HG03066 (cell line): ENCODE measurements around the gene KCNE5.
"Not testable (repeated sequence)": the region's sequence is repeated elsewhere in the genome, so short reads cannot be mapped to it uniquely, and the experiment has no call there.

Source experiments
- ATAC-seq: cut with Tn5 transposase; IDR thresholded peaks from one replicate; pipeline ENCODE4 v1.9.1; 2021; ENCODE audit warnings: low read depth; ENCODE audit not compliant: unreplicated experiment

KCNE5 gene

DNA sequence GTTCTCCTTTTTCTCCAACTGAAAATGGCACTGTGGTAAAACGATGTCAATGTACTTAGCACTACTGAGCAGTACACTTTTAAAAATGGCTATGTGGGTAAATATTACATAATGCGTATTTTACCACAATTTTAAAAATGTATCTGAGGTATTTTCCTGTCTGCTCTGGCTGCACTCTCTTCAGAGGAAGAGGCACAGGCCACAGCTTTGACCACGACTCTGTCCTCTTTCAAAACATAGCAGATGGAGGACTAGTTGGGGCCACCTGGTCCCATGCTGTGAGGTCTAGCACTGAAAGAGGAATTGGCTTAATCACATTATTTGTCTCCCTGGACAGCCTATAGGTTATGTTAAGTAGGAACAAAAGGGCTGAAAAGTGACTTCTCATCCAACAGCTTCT, 5.2 kb downstream of the KCNE5 start:
- no peak for ATAC-seq

DNA sequence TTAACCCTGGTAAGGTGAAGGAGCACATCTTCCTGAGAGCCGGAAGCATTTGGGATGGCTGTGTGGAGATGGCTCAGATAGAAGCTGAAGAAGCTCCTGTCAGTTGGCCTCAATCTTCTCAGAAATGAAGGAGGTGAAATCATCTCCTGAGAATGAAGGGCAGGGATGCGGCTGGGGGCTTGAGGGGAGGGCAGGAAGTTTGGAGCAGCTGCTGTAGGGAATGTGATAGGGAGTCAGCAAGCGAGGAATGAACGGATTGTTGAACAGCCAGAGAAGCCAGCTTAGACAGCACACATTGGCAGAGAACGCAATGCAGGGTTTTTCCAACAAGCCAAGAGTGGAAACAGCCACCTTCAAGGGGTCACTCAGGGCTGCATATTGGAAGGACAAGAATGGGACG, 10.0 kb downstream of the KCNE5 start:
- no peak for ATAC-seq

DNA sequence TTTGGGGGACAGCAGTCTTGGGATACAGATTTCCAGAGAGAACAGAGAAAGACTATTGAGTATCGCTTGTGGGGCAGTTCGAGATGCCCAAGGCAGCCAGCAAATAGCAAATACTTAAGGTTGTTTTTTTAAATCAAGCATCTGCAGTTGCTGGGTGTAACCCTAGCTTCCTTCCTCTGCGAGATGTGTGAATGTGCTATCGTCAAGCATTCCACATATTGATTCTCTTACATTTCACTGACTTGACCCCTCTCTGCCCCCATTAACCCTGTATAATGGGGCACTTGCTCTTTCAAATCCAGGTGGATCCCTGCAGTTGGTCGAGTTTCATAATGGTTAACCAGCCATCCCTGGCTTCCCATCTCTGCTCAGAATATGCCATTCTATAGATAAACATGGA, 23.5 kb downstream of the KCNE5 start:
- no peak for ATAC-seq

DNA sequence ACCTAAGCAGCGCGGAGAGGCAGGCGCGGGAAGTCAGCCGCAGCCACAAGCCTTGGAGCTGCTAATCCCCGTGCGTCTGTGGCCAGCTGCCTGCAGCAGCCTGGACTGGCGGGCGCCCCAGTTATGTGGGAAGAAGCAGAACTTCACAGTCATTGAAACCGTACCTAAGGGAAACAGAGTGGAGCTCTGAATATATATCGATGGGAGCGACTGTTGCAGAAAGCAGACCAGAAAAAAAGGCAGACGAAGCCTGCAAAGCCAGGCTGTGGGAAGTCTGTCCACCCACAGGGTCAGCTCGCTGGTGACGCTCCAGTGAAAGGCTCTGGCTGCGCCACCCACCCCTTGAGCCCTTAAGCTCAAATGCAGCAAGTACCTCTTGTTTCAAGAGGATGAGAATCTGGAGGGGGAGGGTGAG, 24.7 kb downstream of the KCNE5 start:
- ATAC-seq: no peak

DNA sequence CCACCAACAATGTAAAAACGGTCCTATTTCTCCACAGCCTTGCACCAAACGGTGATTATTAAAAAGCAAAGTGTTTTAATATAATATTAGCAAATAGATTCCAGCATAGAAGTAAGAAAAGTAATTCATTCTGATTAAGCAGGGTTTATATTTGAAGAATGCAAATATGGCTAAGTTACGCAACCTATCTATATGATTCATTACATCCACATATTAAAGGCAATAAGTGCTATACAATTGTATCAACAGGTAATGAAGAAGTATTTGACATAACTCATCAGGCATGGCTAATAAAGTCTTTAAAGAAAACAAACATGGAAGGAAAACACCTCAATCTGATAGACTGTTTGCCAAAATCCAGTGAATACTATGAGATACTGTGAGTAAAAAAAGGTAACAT, 29.0 kb downstream of the KCNE5 start:
- no peak for ATAC-seq

DNA sequence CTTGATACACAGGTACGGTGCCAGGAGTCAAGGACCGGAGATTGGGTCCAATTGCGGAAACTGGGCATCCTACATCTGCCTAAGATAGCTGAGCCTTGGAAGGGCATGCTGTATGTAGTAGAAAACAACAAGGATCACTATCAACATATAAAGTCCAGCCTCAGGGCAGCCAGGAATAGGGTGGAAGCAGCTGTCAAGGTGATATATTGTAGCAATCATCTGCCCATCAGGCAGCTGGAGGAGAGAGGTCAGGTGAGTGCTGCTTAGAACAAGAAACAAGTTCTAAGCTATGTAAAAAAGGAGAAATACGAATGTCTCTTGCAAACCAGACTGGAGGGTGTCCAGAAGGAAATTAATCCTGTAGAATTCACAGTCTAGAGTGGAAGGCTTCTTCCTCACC, 34.8 kb downstream of the KCNE5 start:
- ATAC-seq: no peak

DNA sequence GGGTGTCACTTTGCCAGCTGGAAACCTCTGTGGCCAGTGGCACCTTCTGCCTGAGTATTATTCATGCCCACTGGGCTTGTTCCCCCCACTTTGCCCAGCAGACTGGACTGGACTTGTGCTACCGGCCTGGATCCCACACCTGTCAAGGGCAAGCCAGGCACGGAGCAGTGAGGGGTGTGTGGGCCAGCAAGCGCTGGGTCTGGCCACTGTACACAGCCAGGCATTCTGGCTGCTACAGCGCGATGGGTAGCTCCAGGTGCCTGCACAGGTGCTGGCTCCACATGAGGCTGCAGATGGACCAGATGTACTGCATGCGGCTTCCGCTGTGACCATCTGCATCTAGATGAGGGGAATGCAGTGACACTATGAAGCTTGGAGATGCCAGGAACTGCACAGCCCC, 39.5 kb downstream of the KCNE5 start:
- ATAC-seq: no peak

DNA sequence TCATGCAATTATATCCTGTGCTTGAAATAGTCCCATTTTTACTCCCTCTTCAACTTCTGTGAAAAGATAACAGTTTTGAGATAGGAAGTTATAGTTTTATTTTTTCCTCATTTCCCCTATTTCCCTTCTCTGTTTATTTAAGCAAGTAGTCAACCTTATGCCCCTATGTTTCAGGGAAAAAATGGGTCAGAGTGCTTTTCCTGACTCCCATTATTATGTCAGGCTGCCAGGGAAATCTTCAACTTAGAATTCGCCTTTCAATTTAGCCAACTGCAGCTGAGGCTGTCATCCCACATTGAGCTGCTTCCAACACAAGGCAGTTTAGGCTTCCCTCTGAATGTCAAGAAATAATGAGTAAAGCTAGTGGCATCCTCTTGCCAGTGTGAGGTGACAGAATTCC, 46.1 kb downstream of the KCNE5 start:
- ATAC-seq: no peak

DNA sequence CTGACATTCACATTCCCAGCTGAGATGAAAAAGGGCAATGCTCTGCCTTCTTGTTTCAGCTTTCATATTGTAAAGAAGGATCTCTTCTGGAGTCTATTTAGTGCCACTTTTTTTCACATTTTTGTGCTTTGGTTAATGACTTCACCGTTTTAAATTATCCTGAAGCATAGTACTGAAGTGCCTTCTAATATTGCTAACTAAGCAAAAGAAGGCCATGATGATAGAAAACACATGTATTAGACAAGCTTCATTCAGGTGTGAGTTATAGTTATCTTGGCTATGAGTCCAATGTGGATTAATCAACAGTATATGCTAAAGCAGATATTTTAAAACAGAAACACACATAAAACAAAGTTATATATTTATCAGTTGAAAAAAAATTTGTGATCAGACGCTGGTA, 47.9 kb downstream of the KCNE5 start:
- no peak for ATAC-seq

DNA sequence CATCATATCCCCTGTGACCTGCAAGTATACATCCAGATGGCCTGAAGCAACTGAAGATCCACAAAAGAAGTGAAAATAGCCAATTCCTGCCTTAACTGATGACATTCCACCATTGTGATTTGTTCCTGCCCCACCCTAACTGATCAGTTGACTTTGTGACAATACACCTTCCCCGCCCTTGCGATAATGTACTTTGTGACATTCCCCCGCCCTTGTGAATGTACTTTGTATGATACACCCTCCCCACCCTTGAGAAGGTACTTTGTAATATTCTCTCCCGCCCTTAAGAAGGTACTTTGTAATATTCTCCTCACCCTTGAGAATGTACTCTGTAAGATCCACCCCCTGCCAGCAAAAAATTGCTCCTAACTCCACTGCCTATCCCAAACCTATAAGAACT, 48.9 kb downstream of the KCNE5 start:
- not testable (repeated sequence) for ATAC-seq
